HepG2 (cell line): ENCODE results near the gene GRM4. TPM values are rescaled to one million over a fixed set of nuclear protein-coding genes. Genes with fewer than 3 reads are reported as not detected.

Source experiments
- ATAC-seq: fragments of 200-7000 bp; cut with Tn5 transposase; 3 replicates; pipeline ENCODE4 v1.9.1; 2020; ENCODE audit warnings: mild to moderate bottlenecking, moderate library complexity
- BruUV-seq: library from RNA; stranded (reverse); fragments of 400-500 nt; replicated peaks from 2 replicates; lab custom pipeline; 2021; lab: Mats Ljungman, UMichigan
- CTCF ChIA-PET: fragments of 300-600 bp; formaldehyde crosslinking; extraction: SDS; loops from one replicate; lab custom pipeline; 2021; ENCODE audit warnings: low total read pairs, inconsistent platforms, low intra/inter-chr PET ratio; lab: Yijun Ruan, JAX
- POLR2A ChIA-PET: fragments of 350-600 bp; sonication (Branson Sonifier 250); formaldehyde crosslinking; loops from one replicate; lab custom pipeline; 2020; ENCODE audit warnings: antibody characterized with exemption, inconsistent platforms; lab: Yijun Ruan, JAX
- DNase-seq: peaks from one replicate; pipeline ENCODE4 v3.0.0-alpha.2; 2015; ENCODE audit warnings: low spot score
- FAIRE-seq: peaks from 3 replicates; lab custom pipeline; 2011; peaks lifted over from hg19 to GRCh38; lab: Jason Lieb, UNC
- H2AFZ ChIP-seq: one replicate; pipeline ENCODE4 v1.6.1; 2011; ENCODE audit warnings: low read length, inconsistent platforms
- H3K27ac ChIP-seq: fragments of 300-600 bp; 3 replicates; pipeline ENCODE4 v1.8.0; 2011; ENCODE audit warnings: mixed run types, mild to moderate bottlenecking, mixed read lengths, low read length, inconsistent platforms; ENCODE audit not compliant: insufficient read depth; ENCODE audit errors: extremely low read length
- H3K27me3 ChIP-seq, 2 experiments: fragments of 200-600 bp in 1 of 2; 2 replicates in 1 of 2; 3 replicates in 1 of 2; pipeline versions ENCODE4 v1.6.0 to v1.8.0; 2011; ENCODE audit warnings: low read length in 2 of 2, mild to moderate bottlenecking in 2 of 2, moderate library complexity in 2 of 2, inconsistent platforms in 1 of 2; ENCODE audit not compliant: insufficient read depth in 2 of 2, control insufficient read depth in 1 of 2
- H3K36me3 ChIP-seq, 2 experiments: fragments of 200-600 bp in 1 of 2; replicated peaks in 1 of 2; 2 replicates in 1 of 2; 3 replicates in 1 of 2; pipeline versions ENCODE4 v1.5.1 to v1.8.0; 2011; ENCODE audit warnings: low read length in 2 of 2, inconsistent platforms in 1 of 2; ENCODE audit not compliant: insufficient read depth in 2 of 2, control insufficient read depth in 1 of 2
- H3K4me1 ChIP-seq: 2 replicates; pipeline ENCODE4 v1.5.1; 2012; ENCODE audit warnings: low read length, inconsistent platforms; ENCODE audit not compliant: insufficient read depth
- H3K4me2 ChIP-seq: 2 replicates; pipeline ENCODE4 v1.6.0; 2011; ENCODE audit warnings: low read depth, low read length, inconsistent platforms
- H3K4me3 ChIP-seq, 3 experiments: fragments of 200-600 bp in 1 of 3; sonication (generic), shearing (Covaris generic) in 1 of 3; replicated peaks in 1 of 3; 2 replicates each; pipeline ENCODE4 v1.5.1; 2011 to 2016; ENCODE audit warnings: low read length in 3 of 3, inconsistent platforms in 2 of 3, low read depth in 2 of 3, mild to moderate bottlenecking in 2 of 3, control low read depth in 1 of 3, mixed read lengths in 1 of 3; ENCODE audit not compliant: insufficient read depth in 1 of 3
- H3K79me2 ChIP-seq: one replicate; pipeline ENCODE4 v1.6.1; 2011; ENCODE audit warnings: low read length, inconsistent platforms; ENCODE audit not compliant: insufficient read depth
- H3K9ac ChIP-seq: 2 replicates; pipeline ENCODE4 v1.6.0; 2011; ENCODE audit warnings: mild to moderate bottlenecking, low read depth, low read length, inconsistent platforms; ENCODE audit not compliant: insufficient read depth
- H3K9me3 ChIP-seq: 2 replicates; pipeline ENCODE4 v1.5.1; 2012; ENCODE audit warnings: mild to moderate bottlenecking, low read length
- H4K20me1 ChIP-seq: 2 replicates; pipeline ENCODE4 v1.6.0; 2011; ENCODE audit warnings: inconsistent platforms, mild to moderate bottlenecking, low read length, moderate library complexity; ENCODE audit not compliant: insufficient read depth
- CHCHD3 ChIP-seq: sonication (generic); formaldehyde crosslinking; IDR thresholded peaks from 2 replicates; pipeline ENCODE4 v1.8.0; 2022; ENCODE audit warnings: mild to moderate bottlenecking, missing genetic modification reagents, moderate library complexity
- CREM ChIP-seq, 2 experiments: sonication (generic) in 1 of 2; formaldehyde crosslinking in 1 of 2; IDR thresholded peaks; 2 replicates each; pipeline versions ENCODE4 v1.4.0 to v1.6.1; 2016 to 2020; ENCODE audit warnings: antibody characterized with exemption in 1 of 2, mild to moderate bottlenecking in 1 of 2, missing genetic modification reagents in 1 of 2
- FIP1L1 ChIP-seq: fragments of 200-400 bp; formaldehyde crosslinking; IDR thresholded peaks from 2 replicates; pipeline ENCODE4 v1.6.1; 2018; ENCODE audit warnings: low read depth, mild to moderate bottlenecking, low read length, moderate library complexity, borderline replicate concordance; ENCODE audit not compliant: insufficient read depth
- FOXK1 ChIP-seq: sonication (generic); formaldehyde crosslinking; IDR thresholded peaks from 2 replicates; pipeline ENCODE4 v1.4.0; 2020; ENCODE audit warnings: low read depth, missing genetic modification reagents, borderline replicate concordance
- JUNB ChIP-seq: sonication (generic); formaldehyde crosslinking; IDR thresholded peaks from 2 replicates; pipeline ENCODE4 v1.8.0; 2022; ENCODE audit warnings: missing genetic modification reagents, mild to moderate bottlenecking, borderline replicate concordance
- KDM1A ChIP-seq: IDR thresholded peaks from 2 replicates; pipeline ENCODE4 v1.6.1; 2016; ENCODE audit warnings: missing compliant biosample characterization
- KLF6 ChIP-seq: IDR thresholded peaks from 2 replicates; pipeline ENCODE4 v1.8.0; 2016; ENCODE audit warnings: missing biosample characterization, missing genetic modification reagents
- MATR3 ChIP-seq: sonication (generic); formaldehyde crosslinking; IDR thresholded peaks from 2 replicates; pipeline ENCODE4 v1.4.0; 2020; ENCODE audit warnings: missing genetic modification reagents
- MXD1 ChIP-seq: sonication (generic); formaldehyde crosslinking; IDR thresholded peaks from 2 replicates; pipeline ENCODE4 v1.4.0; 2020; ENCODE audit warnings: mild to moderate bottlenecking, missing genetic modification reagents
- NKX3-1 ChIP-seq: sonication (generic); formaldehyde crosslinking; IDR thresholded peaks from 2 replicates; pipeline ENCODE4 v1.5.0; 2020; ENCODE audit warnings: missing genetic modification reagents
- NR2F6 ChIP-seq, 2 experiments: IDR thresholded peaks; 2 replicates each; pipeline ENCODE4 v1.6.1; 2016; ENCODE audit warnings: antibody characterized with exemption in 1 of 2, mild to moderate bottlenecking in 1 of 2
- RFX1 ChIP-seq: fragments of 450-650 bp; IDR thresholded peaks from 2 replicates; pipeline ENCODE4 v1.6.1; 2017
- RORA ChIP-seq: sonication (generic); formaldehyde crosslinking; IDR thresholded peaks from 2 replicates; pipeline ENCODE4 v1.5.0; 2020; ENCODE audit warnings: mild to moderate bottlenecking, missing genetic modification reagents, moderate library complexity
- SOX5 ChIP-seq: IDR thresholded peaks from 2 replicates; pipeline ENCODE4 v1.6.1; 2016; ENCODE audit warnings: borderline replicate concordance
- ZKSCAN5 ChIP-seq: sonication (generic); formaldehyde crosslinking; IDR thresholded peaks from 2 replicates; pipeline ENCODE4 v1.5.1; 2020; ENCODE audit warnings: mild to moderate bottlenecking, missing genetic modification reagents
- ZMAT5 ChIP-seq: sonication (generic); formaldehyde crosslinking; IDR thresholded peaks from 2 replicates; pipeline ENCODE4 v1.5.0; 2020; ENCODE audit warnings: mild to moderate bottlenecking, low read depth, missing genetic modification reagents, borderline replicate concordance
- ZNF12 ChIP-seq: sonication (generic); formaldehyde crosslinking; IDR thresholded peaks from 2 replicates; pipeline ENCODE4 v1.5.0; 2020; ENCODE audit warnings: missing genetic modification reagents
- ZNF264 ChIP-seq: sonication (generic); formaldehyde crosslinking; IDR thresholded peaks from 2 replicates; pipeline ENCODE4 v1.4.0; 2020; ENCODE audit warnings: missing genetic modification reagents
- ZNF296 ChIP-seq: sonication (generic); formaldehyde crosslinking; conservative IDR thresholded peaks from 2 replicates; pipeline ENCODE4 v1.5.0; 2020; ENCODE audit warnings: mild to moderate bottlenecking, missing genetic modification reagents
- ZSCAN9 ChIP-seq: IDR thresholded peaks from 2 replicates; pipeline ENCODE4 v1.6.1; 2016; ENCODE audit warnings: borderline replicate concordance
- WGBS: methylation state at CpG from one replicate; pipeline ENCODE4 v1.1.6; 2017; ENCODE audit warnings: low lambda C conversion rate; 5-methylcytosine and 5-hydroxymethylcytosine counted together
- in situ Hi-C: cut with HindIII; loops from 2 replicates; pipeline ENCODE4 v1.10.0; 2017; ENCODE audit warnings: low pct_unique_long_range_greater_than_20kb; ENCODE audit not compliant: extremely low pct_ligation_motif_present
- intact Hi-C: fragments of 100-400 bp; cut with micrococcal nuclease; formaldehyde crosslinking; loops from one replicate; pipeline ENCODE4 v1.10.0; 2022; ENCODE audit not compliant: unreplicated experiment
- polyA plus RNA-seq, 8 experiments: library from polyadenylated mRNA; depleted of rRNA in 3 of 8; stranded (reverse) in 7 of 8; unstranded in 1 of 8; fragments of >200 nt; fragmentation: Illumina TruSeq in 4 of 8; extraction: Trizol in 4 of 8; gene quantifications; 2 replicates each; pipeline versions ENCODE4 v1.2.1 to v1.2.3, GENCODE V29; 2011 to 2016; ENCODE audit warnings: low read depth in 4 of 8, missing spikeins in 1 of 8, mixed read lengths in 1 of 8; ENCODE audit not compliant: insufficient read depth in 1 of 8
- total RNA-seq, 5 experiments: library from RNA; depleted of rRNA; stranded (reverse); fragments of >200 nt; fragmentation: Illumina TruSeq; extraction: Trizol; gene quantifications; 2 replicates each; pipeline ENCODE4 v1.2.3, GENCODE V29; 2016; ENCODE audit warnings: low read depth in 1 of 5

GRM4 gene
- total and polyA plus RNA-seq, 2 of the 13 experiments (the other 11 are each of a cell fraction or from before 2014, with no cell fraction given) = not detected

DNA sequence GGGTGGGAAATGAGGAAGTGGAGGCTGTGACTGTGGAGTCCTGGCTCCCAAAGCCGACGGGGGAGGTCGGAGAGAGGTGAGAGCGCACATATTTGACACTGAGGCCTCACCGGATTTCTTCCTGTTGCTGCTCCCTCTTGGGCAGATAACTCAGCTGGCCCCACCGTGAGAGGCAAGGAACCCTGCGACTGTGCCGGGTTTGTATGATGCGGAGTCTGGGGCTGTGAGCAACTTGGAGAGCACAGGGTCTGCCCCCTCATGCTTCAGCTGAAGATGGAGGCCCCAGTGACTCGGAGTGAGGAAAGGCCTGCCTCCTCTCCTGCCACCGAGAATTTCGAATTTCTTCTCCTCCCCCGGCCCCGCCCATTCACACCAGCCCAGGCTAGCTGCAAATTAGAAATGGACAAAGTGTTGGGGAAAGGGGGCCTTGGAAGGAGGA is 160.6 kb downstream of the GRM4 start:
- FAIRE-seq (no peak), DNase-seq (no peak), ATAC-seq (no peak)
- no TSS peak for BruUV-seq
- no peak for TF ChIP-seq ZNF296 (CRISPR knock-in tag)
- TF ChIP-seq ZKSCAN5 (CRISPR knock-in tag) = no peak
- TF ChIP-seq ZMAT5 = no peak
- TF ChIP-seq FIP1L1 = no peak
- no peak for TF ChIP-seq NKX3-1 (CRISPR knock-in tag)
- TF ChIP-seq CHCHD3 (CRISPR knock-in tag) = no peak
- TF ChIP-seq SOX5 (CRISPR knock-in tag) = no peak
- Histone ChIP-seq H3K36me3 (no peaks in the 10 kb centered on the region), H3K27ac (no peak overlapping the region), H2AFZ (no peak overlapping the region), H3K4me3 (no peak overlapping the region), H3K4me1 (peaks cover 40% of the 10 kb centered on the region), H4K20me1 (peaks cover 7% of the 10 kb centered on the region; the same call in 1 of the 2 replicates), H3K4me2 (no peak overlapping the region), H3K79me2 (no peaks in the 10 kb centered on the region), H3K27me3 (peaks cover 17 to 81% of the 10 kb centered on the region in 2 experiments), H3K9me3 (peaks cover 5% of the 10 kb centered on the region), H3K9ac (no peak overlapping the region)
- CTCF ChIA-PET = no interaction called here
- in situ Hi-C loops = no loop called here
- intact Hi-C loops = no loop called here
- WGBS = 30% methylated on average over 13 of the region's 14 CpGs
- POLR2A ChIA-PET = no interaction called here

GRCh38 chr6:33984466-33985312 is 161.2 kb downstream of the GRM4 start:
- no peak for FAIRE-seq
- no TSS peak for BruUV-seq
- in situ Hi-C loops = no loop called here
- Histone ChIP-seq H3K4me1 (peaks cover 40% of the 10 kb centered on the region), H3K4me2 (no peak overlapping the region), H3K27me3 (peaks cover 19 to 81% of the 10 kb centered on the region in 2 experiments), H4K20me1 (peaks cover 7% of the 10 kb centered on the region; the same call in 1 of the 2 replicates), H3K27ac (no peak overlapping the region), H3K36me3 (no peaks in the 10 kb centered on the region), H3K9me3 (peaks cover 5% of the 10 kb centered on the region), H3K4me3 (no peak overlapping the region), H3K9ac (no peak overlapping the region), H3K79me2 (no peaks in the 10 kb centered on the region), H2AFZ (no peak overlapping the region)
- CTCF ChIA-PET = no interaction called here
- POLR2A ChIA-PET = no interaction called here
- intact Hi-C loops = no loop called here
- 53% methylated on average over 19 of the region's 21 CpGs for WGBS
- no peak for ATAC-seq
- TF ChIP-seq MXD1 = no peak
- TF ChIP-seq CREM (IDR thresholded peaks at IDR 0.05) = no peak
- no peak for TF ChIP-seq CREM (CRISPR knock-in tag; IDR thresholded peaks at IDR 0.05)
- TF ChIP-seq JUNB = no peak
- no peak for TF ChIP-seq ZNF264
- TF ChIP-seq ZSCAN9 (CRISPR knock-in tag) = no peak
- no peak for TF ChIP-seq FOXK1
- no peak for TF ChIP-seq RORA (CRISPR knock-in tag)
- TF ChIP-seq RFX1 = no peak
- no peak for TF ChIP-seq NR2F6 (IDR thresholded peaks at IDR 0.05)
- TF ChIP-seq NR2F6 (CRISPR knock-in tag; IDR thresholded peaks at IDR 0.05) = no peak
- no peak for TF ChIP-seq MATR3 (CRISPR knock-in tag)
- no peak for TF ChIP-seq ZNF12 (CRISPR knock-in tag)
- no peak for TF ChIP-seq KDM1A (CRISPR knock-in tag)
- TF ChIP-seq KLF6 (CRISPR knock-in tag) = no peak
- DNase-seq = no peak
